Activated CD4-positive, alpha-beta T cell treated with anti-CD3 and anti-CD28 coated beads, Interleukin-2, amount 50 U/mL, for 48 hours (primary cell): ENCODE data around the gene LCTL.
"Not testable (repeated sequence)": the region's sequence is repeated elsewhere in the genome, so short reads cannot be mapped to it uniquely, and the experiment has no call there.

Experiments used
- DNase-seq, 2 experiments: peaks; one replicate each; pipeline ENCODE4 v3.0.0-alpha.2; 2020

The LCTL gene

GRCh38 chr15:66564136-66565041 lies 1.4 kb downstream of the LCTL start:
- no peak for DNase-seq

DNA sequence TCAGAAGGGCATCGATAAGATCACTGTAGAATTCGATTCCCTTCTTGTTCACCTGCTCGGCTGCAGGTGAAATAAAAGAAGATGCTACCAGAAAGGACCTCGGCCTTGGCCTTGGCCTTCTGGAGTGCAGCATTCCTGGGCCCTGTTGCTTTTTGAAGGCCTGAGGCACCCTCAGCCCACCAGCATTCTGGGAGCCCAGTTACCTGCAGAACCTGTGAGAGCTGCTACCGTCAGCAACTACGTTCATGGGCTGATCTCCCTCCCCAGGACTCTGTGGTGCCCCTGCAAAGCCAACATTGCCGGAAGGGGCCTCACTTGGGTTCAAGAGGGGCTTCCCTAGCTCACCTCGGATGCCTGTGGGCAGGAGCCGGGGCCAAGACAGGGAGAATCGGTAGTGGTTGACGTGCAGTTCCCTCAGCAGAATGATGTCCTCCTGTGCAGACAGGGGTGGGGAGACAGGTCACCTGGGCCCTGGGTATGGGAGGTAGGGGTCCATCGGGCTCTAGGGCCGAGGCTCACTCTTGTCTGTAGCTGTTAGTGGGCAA lies 2.2 kb downstream of the LCTL start:
- DNase-seq: no peak

GRCh38 chr15:66563126-66563525 lies 2.7 kb downstream of the LCTL start:
- DNase-seq: no peak

- DNase-seq: no peak
Observed at GRCh38 chr15:66560856-66561525, 4.8 kb downstream of the LCTL start.

GRCh38 chr15:66558271-66558670 lies 7.5 kb downstream of the LCTL start:
- no peak for DNase-seq

DNA sequence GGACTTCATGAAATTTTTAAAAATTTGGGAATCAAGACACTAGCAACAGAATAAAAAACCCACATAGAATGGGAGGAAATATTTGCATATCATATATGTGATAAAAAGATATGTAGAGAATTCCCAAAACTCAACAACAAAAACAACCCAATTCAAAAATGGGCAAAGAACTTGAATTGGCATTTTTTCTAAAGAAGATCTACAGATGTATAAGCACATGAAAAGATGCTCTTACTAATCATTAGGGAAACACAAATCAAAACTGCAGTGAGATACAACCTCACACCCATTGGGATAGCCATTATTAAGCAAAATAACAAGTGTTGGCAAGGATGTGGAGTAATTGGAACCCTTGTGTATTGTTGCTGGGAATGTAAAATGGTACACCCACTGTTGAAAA lies 10.1 kb downstream of the LCTL start:
- DNase-seq: no peak

- no peak for DNase-seq
Observed at GRCh38 chr15:66545255-66545654, 20.5 kb downstream of the LCTL start.

DNA sequence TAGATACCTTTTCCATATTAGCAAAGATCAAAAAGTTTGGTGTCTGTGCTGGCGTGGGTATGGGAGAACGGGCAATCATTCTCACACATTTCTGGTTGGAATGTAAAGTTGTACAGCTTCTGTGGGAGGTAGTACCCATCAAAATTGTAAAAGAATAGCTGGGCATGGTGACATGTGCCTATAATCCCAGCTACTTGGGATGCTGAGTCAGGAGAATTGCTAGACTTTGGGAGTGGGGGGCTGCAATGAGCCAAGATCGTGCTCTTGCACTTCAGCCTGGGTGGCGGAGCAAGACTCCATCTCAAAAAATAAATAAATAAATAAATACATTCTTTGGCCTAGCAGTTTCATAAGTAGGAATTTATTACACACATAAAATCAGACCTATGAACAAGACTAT lies 22.9 kb downstream of the LCTL start:
- DNase-seq: no peak

DNA sequence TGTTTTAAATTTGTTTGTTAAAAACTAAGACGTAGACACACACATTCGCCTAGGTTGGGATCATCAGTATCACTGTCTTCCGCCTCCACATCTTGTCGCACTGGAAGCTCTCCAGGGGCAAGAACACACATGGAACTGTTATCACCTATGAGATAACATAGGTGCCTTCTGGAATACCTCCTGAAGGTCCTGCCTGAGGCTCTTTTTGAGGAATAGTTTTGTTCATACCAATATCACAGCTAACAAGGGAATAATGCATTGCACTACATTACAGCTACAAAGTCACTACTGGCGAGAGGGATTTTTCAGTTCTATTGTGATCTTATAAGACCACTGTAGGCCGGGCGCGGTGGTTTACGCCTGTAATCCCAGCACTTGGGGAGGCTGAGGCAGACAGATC lies 30.7 kb downstream of the LCTL start:
- no peak for DNase-seq

DNA sequence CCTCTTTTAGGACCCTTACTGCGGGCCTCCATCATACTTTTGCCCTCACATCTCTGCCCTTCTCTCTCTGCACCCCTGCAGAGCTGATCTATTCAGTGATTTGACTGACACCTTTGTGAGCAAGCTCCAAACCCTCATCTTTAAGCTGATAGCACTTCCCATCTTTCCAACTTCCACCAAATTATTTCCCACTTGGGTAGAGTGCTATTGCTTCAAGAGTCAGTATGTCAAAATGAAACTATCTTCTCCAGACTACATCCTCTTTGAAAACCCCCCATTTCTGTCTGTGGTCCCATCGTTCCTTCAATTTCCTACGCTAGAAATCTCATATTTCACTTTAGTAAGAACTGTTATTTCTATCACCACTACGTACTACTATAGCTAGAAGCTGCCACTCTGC lies 41.0 kb downstream of the LCTL start:
- no peak for DNase-seq

- no peak for DNase-seq
Observed at GRCh38 chr15:66523926-66524325, 41.9 kb downstream of the LCTL start.

- DNase-seq: no peak
Observed at GRCh38 chr15:66515901-66516322, 49.9 kb downstream of the LCTL start.

GRCh38 chr15:66514586-66514985 lies 51.2 kb downstream of the LCTL start:
- DNase-seq: no peak

DNA sequence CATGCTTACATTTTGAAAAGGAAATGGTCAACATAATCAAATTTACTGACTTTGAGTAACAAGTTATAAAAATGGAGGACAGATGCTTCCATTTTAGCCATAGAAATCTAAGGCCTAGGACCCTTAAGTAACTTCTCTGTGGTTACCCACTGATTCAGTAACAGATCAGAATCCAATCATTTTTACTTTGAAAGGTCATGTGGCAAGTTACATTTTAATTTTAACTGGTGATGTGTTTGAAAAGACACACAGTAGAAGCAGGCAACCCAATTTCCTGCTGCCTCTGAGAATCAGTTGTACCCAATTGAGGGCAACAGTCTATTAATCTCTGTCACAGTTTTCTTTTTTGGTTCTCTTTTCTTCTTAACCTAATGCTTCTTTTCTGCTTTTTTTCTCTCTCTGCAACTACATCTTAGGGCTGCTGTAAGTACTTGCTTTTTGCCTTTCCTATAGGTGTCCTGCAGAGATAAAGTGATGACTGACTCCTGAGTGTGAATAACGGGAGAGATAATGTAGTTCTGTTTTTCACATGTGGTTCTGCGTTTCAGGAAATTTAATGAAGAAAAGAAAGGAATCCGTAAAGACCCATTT lies 57.4 kb downstream of the LCTL start:
- DNase-seq: no peak

- no peak for DNase-seq
Observed at GRCh38 chr15:66505818-66506217, 60.0 kb downstream of the LCTL start.

GRCh38 chr15:66505430-66505811 lies 60.4 kb downstream of the LCTL start:
- DNase-seq: no peak

DNA sequence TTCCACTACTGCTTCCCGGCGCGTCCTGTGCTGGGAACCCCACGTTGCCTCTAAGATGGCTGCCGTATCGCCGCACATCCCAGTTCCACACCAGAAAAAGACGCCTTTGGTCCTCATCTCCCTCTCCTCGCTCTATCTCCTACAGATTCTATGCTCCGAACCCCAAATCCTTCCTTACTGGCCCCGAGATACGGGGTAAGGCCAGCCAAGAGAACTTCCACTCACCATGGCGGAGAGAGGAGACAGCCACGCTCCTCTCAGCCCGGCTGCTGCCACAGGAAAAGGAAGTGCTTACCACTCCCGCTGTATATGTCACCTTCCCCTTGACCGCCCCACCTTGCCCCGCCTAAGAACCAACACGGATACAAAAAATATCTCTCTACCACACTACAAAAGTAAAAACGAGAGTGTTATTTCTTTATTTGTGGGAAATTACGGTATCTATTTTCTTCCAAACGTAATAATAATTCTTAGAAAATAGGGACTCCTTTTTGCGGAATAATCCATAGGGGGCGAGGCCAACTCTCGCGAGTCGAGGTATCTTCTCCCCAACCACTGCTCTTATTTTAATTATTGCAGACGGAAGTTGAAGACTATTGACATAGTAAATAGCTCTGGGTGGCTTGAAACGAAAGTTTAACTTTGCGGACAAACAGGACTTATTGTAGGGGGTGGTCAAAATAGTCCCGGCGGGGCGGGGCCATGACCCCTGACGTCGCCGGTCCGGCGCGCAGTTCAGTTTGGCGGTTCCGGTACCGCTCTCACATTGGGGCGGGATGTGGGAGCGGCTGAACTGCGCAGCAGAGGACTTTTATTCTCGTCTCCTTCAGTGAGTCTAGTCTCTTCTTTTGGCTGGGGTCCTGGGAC lies 61.0 kb downstream of the LCTL start, which contains the start of the genes RPL4 and ZWILCH:
TSS of gene RPL4 (minus strand) at position 293 of the 867 bp plus-strand sequence. CDS start at position 228, 65 bp downstream.
TSS of gene ZWILCH (plus strand) at position 764 of the 867 bp plus-strand sequence. CDS start at position 777, 13 bp downstream.
- peak; percentile 78 to 83 for DNase-seq

GRCh38 chr15:66503780-66504562 lies 61.8 kb downstream of the LCTL start:
- DNase-seq: no peak

DNA sequence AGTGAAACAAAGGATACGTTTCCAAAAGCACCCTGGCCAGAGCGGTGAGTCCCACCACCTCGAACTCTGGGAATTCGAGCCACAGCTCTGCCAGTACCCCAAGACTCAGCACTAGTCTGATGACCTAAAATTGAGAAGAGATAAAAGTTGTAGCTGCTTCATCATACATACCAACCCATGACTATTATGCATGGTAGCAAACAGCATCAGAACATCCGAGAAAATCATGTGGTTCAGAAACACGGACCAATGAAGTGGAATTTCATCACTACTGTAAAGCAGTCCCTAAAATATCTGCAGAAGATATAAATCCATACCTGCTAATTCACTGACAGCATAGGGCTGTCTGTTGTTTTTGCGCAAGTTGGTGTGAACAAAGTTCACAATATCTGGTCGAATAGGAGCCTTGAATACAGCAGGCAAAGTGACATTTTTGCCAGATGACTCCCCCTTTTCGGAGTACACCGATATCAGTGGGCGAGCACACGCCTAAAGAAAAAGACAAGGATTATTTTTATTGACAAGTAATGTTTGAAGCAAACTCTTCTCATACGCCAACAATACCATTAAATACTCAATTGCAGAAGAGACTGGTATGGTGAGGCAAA lies 62.7 kb downstream of the LCTL start:
- not testable (repeated sequence) for DNase-seq

DNA sequence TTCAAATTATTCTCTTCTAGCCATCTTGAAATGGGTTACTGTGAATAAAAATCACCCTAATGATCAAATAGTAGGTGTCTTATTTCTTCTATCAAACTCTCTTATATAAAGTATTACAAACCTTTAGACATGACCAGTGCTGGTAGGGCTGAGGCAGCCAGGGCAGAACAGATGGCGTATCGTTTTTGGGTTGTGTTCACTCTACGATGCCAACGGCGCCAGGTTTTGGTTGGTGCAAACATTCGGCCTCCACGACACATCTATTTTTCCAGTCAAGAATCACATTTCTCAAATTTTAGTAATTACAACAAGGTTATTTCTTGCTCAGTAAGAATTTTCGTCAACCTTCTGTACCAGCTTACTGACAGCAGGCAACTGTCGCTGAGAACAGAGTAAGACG lies 63.3 kb downstream of the LCTL start:
- DNase-seq: no peak

DNA sequence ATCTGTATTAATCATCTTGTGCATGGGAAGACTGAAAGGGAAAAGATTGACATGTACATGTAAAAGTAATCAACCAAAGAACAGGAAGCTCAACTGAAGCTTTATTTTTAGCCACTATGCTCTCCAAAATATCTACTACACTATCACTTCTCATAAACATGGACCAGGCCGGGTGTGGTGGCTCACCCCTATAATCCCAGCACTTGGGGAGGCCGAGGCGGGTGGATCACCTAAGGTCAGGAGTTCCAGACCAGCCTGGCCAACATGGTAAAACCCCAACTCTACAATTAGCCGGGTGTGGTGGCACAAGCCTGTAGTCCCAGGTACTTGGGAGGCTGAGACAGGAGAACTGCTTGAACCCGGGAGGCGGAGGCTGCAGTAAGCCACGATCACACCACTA lies 65.5 kb downstream of the LCTL start:
- DNase-seq: not testable (repeated sequence)
